ENCODE measurements around the gene UBE2U.

The UBE2U gene

DNA sequence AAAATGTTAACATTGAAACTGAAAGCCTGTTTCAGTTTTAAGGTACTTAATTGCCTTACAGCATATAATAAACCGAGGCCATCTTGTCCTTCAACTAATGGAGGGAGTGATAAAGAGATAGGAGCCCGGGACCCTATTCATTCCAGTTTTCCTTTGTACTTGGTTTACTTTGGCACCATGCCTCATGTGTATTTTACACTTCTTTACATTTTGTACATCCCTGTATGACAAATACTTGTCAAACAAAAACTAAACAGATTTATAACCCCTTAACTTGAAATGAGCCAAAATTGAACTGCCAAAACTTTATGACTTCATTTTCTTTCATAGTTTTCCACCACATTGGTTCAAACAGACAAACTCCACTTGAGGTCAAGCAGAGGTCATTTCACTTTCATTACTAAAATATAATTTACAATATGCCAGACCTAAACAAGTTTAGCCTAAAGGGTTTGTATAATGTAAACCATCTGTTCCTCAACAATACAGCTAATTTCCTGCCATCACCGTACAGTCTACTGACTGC, 30.9 kb upstream of the UBE2U start:
- no peak overlapping the region for H3K27ac ChIP-seq (ENCODE audit: low read depth, low read length)
- WGBS, result 94% methylated on average over 3 of the region's 3 CpGs
- no peaks in the 10 kb centered on the region for H3K9me3 ChIP-seq (ENCODE audit: insufficient read depth, low read depth, low read length)
- peaks cover 22% of the 10 kb centered on the region for H3K4me1 ChIP-seq (ENCODE audit: insufficient read depth, low read length)
- H3K9ac ChIP-seq (ENCODE audit: low read depth, low read length), result no peak overlapping the region
- peaks cover 35% of the 10 kb centered on the region for H3K36me3 ChIP-seq (ENCODE audit: insufficient read depth, low read length)
- no peak overlapping the region for H3K4me3 ChIP-seq (ENCODE audit: low read length)
- no peaks in the 10 kb centered on the region for H3K27me3 ChIP-seq (ENCODE audit: insufficient read depth, low read length)

DNA sequence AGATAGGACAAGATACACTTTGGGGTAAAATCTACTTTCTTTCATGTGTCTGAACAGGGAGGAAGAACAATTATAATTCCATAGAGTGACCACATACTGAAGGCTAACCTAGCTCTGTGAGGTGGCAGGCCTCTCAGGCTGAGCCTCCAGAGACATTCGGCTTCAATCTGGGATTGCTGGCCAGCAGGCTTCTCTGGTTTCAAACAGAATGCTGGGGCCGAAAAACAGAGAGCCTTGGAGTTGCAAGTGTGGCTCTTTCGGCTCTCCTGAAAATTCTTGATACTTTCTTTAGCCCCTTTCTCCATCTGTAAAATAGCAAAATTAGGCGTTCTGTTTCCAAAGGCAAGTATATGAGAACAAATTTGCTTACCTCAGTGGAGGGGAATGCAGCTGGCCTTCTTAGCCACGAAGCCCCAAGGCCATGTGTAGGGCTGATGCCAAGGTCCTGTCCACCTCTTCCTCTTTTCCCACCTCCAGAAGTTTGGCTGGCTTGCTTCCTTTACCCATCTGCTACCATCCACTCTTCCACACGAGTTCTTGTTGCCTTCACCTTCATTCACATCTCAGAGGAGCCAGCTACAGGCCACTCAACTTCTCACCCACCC, 30.0 kb upstream of the UBE2U start:
- 87% methylated on average over 6 of the region's 6 CpGs for WGBS
- Histone ChIP-seq H3K27me3 (ENCODE audit: insufficient read depth, low read length) (no peaks in the 10 kb centered on the region), H3K27ac (ENCODE audit: low read depth, low read length) (no peak overlapping the region), H3K4me1 (ENCODE audit: insufficient read depth, low read length) (peaks cover 22% of the 10 kb centered on the region), H3K9ac (ENCODE audit: low read depth, low read length) (no peak overlapping the region), H3K9me3 (ENCODE audit: insufficient read depth, low read depth, low read length) (no peaks in the 10 kb centered on the region), H3K36me3 (ENCODE audit: insufficient read depth, low read length) (peaks cover 35% of the 10 kb centered on the region), H3K4me3 (ENCODE audit: low read length) (no peak overlapping the region)

GRCh38 chr1:64175639-64176038, 27.8 kb upstream of the UBE2U start:
- Histone ChIP-seq H3K27me3 (ENCODE audit: insufficient read depth, low read length) (no peaks in the 10 kb centered on the region), H3K27ac (ENCODE audit: low read depth, low read length) (no peak overlapping the region), H3K4me3 (ENCODE audit: low read length) (no peak overlapping the region), H3K9me3 (ENCODE audit: insufficient read depth, low read depth, low read length) (no peaks in the 10 kb centered on the region), H3K4me1 (ENCODE audit: insufficient read depth, low read length) (peaks cover 22% of the 10 kb centered on the region), H3K36me3 (ENCODE audit: insufficient read depth, low read length) (peaks cover 41% of the 10 kb centered on the region), H3K9ac (ENCODE audit: low read depth, low read length) (no peak overlapping the region)

DNA sequence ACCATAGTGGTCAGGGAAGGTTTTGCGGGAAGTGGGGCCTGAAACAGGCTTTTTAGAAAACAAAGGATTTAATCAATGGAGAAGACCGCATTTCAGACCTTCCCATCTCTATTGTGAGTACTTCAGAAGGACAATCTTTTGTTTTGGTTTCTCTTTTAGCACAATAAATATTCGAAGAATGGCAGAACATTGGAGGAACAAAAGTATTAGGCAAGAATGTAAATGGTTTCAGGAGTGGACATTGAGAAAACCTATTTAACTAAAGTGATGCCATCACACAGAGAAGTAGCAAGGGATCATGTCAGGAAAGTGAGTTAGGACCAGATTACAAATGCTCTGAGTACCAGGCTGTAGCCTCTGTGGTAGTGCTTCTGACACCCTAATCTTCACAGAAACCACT, 26.8 kb upstream of the UBE2U start:
- Histone ChIP-seq H3K9me3 (ENCODE audit: insufficient read depth, low read depth, low read length) (no peaks in the 10 kb centered on the region), H3K9ac (ENCODE audit: low read depth, low read length) (no peak overlapping the region), H3K27me3 (ENCODE audit: insufficient read depth, low read length) (no peaks in the 10 kb centered on the region), H3K4me3 (ENCODE audit: low read length) (no peak overlapping the region), H3K27ac (ENCODE audit: low read depth, low read length) (no peak overlapping the region), H3K4me1 (ENCODE audit: insufficient read depth, low read length) (peaks cover 17% of the 10 kb centered on the region), H3K36me3 (ENCODE audit: insufficient read depth, low read length) (peaks cover 41% of the 10 kb centered on the region)
- WGBS, result 86% methylated on average over 3 of the region's 3 CpGs

DNA sequence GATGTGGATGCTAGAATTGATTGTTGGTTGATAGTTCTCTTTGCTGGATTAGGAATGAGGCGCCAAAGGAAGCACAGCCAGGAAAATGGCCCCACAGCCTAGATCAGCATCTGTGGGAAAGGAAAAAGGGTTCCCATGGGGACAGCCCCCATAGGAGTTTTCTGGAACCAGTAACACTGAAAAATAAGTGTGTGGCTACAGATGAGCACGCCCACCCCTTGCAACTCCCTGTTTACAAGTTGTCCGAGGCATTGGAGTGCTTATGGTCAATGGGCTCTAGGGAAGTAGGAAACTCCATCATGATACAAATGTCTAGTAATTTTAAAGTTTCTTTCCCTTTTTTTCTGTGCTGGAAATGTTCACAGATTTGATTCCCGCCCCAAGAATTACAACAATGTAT, 23.8 kb upstream of the UBE2U start:
- WGBS, result 96% methylated on average over 4 of the region's 4 CpGs
- peaks cover 6% of the 10 kb centered on the region for H3K4me1 ChIP-seq (ENCODE audit: insufficient read depth, low read length)
- H3K4me3 ChIP-seq (ENCODE audit: low read length), result no peak overlapping the region
- H3K27ac ChIP-seq (ENCODE audit: low read depth, low read length), result no peak overlapping the region
- H3K27me3 ChIP-seq (ENCODE audit: insufficient read depth, low read length), result no peaks in the 10 kb centered on the region
- no peaks in the 10 kb centered on the region for H3K9me3 ChIP-seq (ENCODE audit: insufficient read depth, low read depth, low read length)
- peaks cover 41% of the 10 kb centered on the region for H3K36me3 ChIP-seq (ENCODE audit: insufficient read depth, low read length)
- H3K9ac ChIP-seq (ENCODE audit: low read depth, low read length), result no peak overlapping the region

DNA sequence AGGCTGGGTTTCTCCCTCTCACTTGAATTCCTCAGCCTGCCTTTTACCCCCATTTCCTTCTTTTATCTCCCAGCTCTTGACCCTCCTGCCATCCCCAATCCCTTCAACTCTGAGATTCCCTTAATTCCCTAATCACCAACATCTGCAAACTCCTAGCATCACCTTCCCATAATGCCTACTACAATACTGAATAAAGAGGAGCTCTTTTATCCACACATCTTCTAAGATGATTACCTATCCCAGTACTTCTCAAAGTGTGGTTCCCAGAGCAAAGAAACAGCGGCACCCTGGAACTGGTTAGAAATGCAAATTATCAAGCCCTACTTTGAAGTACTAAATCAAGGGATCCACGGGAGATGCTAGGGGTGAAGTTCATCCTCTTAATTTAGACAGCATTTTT, 21.2 kb upstream of the UBE2U start:
- Histone ChIP-seq H3K4me3 (ENCODE audit: low read length) (no peak overlapping the region), H3K4me1 (ENCODE audit: insufficient read depth, low read length) (peaks cover 6% of the 10 kb centered on the region), H3K9me3 (ENCODE audit: insufficient read depth, low read depth, low read length) (no peaks in the 10 kb centered on the region), H3K36me3 (ENCODE audit: insufficient read depth, low read length) (peaks cover 26% of the 10 kb centered on the region), H3K27ac (ENCODE audit: low read depth, low read length) (no peak overlapping the region), H3K9ac (ENCODE audit: low read depth, low read length) (no peak overlapping the region), H3K27me3 (ENCODE audit: insufficient read depth, low read length) (no peaks in the 10 kb centered on the region)
- WGBS, result 88% methylated on average over 2 of the region's 2 CpGs

DNA sequence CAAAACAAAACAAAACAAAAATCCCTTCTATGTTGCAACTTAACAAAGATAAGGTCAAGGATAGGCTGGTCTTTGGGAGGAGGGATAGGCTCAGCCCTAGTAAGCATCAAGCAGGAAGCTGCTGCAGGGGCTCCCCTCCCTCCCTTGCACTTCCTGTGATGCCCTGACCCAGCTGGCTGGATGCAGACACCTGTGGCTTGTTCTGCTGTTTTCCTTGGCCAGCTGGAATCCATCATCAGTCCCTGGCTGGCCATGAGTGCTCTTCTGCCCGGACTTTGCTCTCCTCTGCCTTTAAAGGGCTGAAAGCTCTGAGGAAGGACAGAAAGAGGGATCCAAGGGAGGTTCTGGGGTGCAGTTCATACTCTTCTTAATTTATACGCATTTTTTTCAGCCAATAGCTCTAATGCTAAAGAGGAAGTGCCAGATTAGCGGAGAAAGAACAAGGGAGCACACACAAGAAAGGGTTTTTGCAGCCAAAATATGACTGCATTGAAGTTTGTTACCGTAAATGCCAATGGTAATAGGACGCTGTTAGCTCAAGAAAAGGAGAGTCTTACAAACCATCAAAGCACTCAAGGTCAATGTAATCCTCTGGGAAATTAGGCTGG, 19.9 kb upstream of the UBE2U start:
- Histone ChIP-seq H3K4me3 (ENCODE audit: low read length) (no peak overlapping the region), H3K27me3 (ENCODE audit: insufficient read depth, low read length) (no peaks in the 10 kb centered on the region), H3K4me1 (ENCODE audit: insufficient read depth, low read length) (peaks cover 6% of the 10 kb centered on the region), H3K9ac (ENCODE audit: low read depth, low read length) (no peak overlapping the region), H3K9me3 (ENCODE audit: insufficient read depth, low read depth, low read length) (no peaks in the 10 kb centered on the region), H3K36me3 (ENCODE audit: insufficient read depth, low read length) (peaks cover 13% of the 10 kb centered on the region), H3K27ac (ENCODE audit: low read depth, low read length) (no peak overlapping the region)
- WGBS, result 93% methylated on average over 5 of the region's 5 CpGs

DNA sequence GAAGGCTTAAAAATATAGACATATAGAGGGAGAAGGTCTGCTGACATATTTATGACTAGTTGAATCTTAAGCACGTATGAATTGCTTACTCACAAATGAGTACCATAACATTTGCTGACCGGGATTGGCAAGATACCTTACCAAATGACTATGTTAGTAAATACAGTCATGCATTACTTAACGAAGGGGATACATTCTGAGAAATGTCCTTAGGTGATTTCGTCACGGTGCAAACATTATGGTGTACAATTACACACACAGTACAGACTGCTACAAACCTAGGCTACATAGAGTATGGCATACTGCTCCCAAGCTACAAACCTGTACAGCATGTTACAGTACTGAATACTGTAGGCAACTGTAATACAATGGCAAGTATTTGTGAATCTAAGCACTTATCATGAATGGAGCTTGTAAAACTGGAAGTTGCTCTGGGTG, 19.4 kb upstream of the UBE2U start:
- no peaks in the 10 kb centered on the region for H3K27me3 ChIP-seq (ENCODE audit: insufficient read depth, low read length)
- H3K36me3 ChIP-seq (ENCODE audit: insufficient read depth, low read length), result peaks cover 8% of the 10 kb centered on the region
- WGBS, result 96% methylated on average over 5 of the region's 5 CpGs
- peaks cover 6% of the 10 kb centered on the region for H3K4me1 ChIP-seq (ENCODE audit: insufficient read depth, low read length)
- no peaks in the 10 kb centered on the region for H3K9me3 ChIP-seq (ENCODE audit: insufficient read depth, low read depth, low read length)
- no peak overlapping the region for H3K9ac ChIP-seq (ENCODE audit: low read depth, low read length)
- no peak overlapping the region for H3K4me3 ChIP-seq (ENCODE audit: low read length)
- H3K27ac ChIP-seq (ENCODE audit: low read depth, low read length), result no peak overlapping the region

DNA sequence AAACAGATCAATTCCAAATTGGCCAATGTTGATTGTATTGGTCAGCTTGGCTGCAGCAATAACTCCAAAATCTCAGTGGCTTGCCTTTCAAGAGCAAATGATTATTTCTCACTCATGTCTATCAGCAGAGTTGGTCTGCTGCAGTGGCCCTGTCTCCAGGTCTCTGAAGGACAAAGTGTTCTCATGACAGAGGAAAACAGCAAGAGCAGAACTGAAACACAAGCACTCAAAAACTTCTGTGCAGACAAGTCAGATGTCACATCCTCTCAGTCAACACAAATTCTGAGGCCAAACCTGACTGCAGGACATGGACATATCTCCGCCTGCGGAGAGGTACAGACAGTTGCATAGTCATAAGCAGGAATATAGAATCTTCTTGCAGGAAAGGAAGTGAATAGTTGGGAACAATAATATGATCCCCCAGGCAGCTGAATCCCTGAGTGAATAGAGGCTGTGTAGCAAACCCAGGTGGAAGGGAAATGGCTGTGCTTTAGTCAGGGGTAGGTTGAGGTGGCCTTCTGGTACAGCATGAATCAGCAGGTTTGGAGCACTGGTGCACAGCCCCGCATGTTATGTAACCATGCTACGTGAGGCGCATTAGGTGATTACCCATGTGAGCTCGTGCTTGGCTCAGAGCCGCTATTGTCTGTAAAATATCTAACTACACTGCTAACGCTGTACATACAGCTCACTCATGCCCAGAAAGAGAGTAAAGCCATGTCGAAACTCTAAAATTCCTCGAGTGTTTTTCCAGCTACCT, 17.1 kb upstream of the UBE2U start:
- no peak overlapping the region for H3K27ac ChIP-seq (ENCODE audit: low read depth, low read length)
- no peaks in the 10 kb centered on the region for H3K27me3 ChIP-seq (ENCODE audit: insufficient read depth, low read length)
- H3K4me3 ChIP-seq (ENCODE audit: low read length), result no peak overlapping the region
- WGBS, result 89% methylated on average over 10 of the region's 10 CpGs
- H3K4me1 ChIP-seq (ENCODE audit: insufficient read depth, low read length), result peaks cover 6% of the 10 kb centered on the region
- H3K36me3 ChIP-seq (ENCODE audit: insufficient read depth, low read length), result no peaks in the 10 kb centered on the region
- no peak overlapping the region for H3K9ac ChIP-seq (ENCODE audit: low read depth, low read length)
- no peaks in the 10 kb centered on the region for H3K9me3 ChIP-seq (ENCODE audit: insufficient read depth, low read depth, low read length)

GRCh38 chr1:64186898-64187280, 16.5 kb upstream of the UBE2U start:
- H3K4me3 ChIP-seq (ENCODE audit: low read length), result no peak overlapping the region
- H3K9ac ChIP-seq (ENCODE audit: low read depth, low read length), result no peak overlapping the region
- 89% methylated on average over 7 of the region's 7 CpGs for WGBS
- H3K36me3 ChIP-seq (ENCODE audit: insufficient read depth, low read length), result no peaks in the 10 kb centered on the region
- no peaks in the 10 kb centered on the region for H3K9me3 ChIP-seq (ENCODE audit: insufficient read depth, low read depth, low read length)
- no peak overlapping the region for H3K27ac ChIP-seq (ENCODE audit: low read depth, low read length)
- H3K4me1 ChIP-seq (ENCODE audit: insufficient read depth, low read length), result peaks cover 3% of the 10 kb centered on the region
- no peaks in the 10 kb centered on the region for H3K27me3 ChIP-seq (ENCODE audit: insufficient read depth, low read length)

DNA sequence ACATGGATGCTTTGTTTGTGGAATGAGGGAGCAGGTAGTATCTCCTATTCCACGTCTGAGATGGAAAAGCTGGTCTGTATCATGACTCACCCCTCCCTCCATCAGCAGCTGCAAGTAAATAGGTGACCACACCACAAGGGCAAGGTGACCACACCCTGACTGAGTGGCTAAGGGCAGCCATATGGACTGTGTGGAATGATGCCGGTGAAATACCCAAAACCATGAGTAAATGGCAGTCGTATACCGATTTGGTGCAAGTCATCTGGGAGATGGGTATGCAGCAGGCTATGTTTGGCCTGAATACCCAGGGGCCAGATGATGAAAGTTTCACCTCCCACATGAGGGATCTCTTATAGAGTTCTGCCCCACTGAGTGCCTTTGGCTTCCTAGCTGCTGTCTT, 15.8 kb upstream of the UBE2U start:
- no peak overlapping the region for H3K27ac ChIP-seq (ENCODE audit: low read depth, low read length)
- H3K9ac ChIP-seq (ENCODE audit: low read depth, low read length), result no peak overlapping the region
- no peak overlapping the region for H3K4me3 ChIP-seq (ENCODE audit: low read length)
- WGBS, result 94% methylated on average over 4 of the region's 4 CpGs
- H3K4me1 ChIP-seq (ENCODE audit: insufficient read depth, low read length), result no peaks in the 10 kb centered on the region
- no peaks in the 10 kb centered on the region for H3K27me3 ChIP-seq (ENCODE audit: insufficient read depth, low read length)
- H3K36me3 ChIP-seq (ENCODE audit: insufficient read depth, low read length), result no peaks in the 10 kb centered on the region
- H3K9me3 ChIP-seq (ENCODE audit: insufficient read depth, low read depth, low read length), result no peaks in the 10 kb centered on the region

All from HUES64 (cell line).